HG03025 (cell line): ENCODE results near the gene RCAN3.
"Not testable (repeated sequence)": the region's sequence is repeated elsewhere in the genome, so short reads cannot be mapped to it uniquely, and the experiment has no call there.

ENCODE experiments used
- ATAC-seq: cut with Tn5 transposase; IDR thresholded peaks from one replicate; pipeline ENCODE4 v1.9.1; 2021; ENCODE audit warnings: mild to moderate bottlenecking, moderate library complexity; ENCODE audit not compliant: unreplicated experiment, low FRiP score

Gene RCAN3

GRCh38 chr1:24502709-24503058 is at the start of gene RCAN3:
RCAN3 (plus strand) TSS chr1:24502836; CDS start chr1:24514373, 11,537 bp downstream.
- ATAC-seq: no peak

GRCh38 chr1:24452922-24453485 is 49.6 kb upstream of the RCAN3 start:
- ATAC-seq: no peak

GRCh38 chr1:24454673-24455072 is 48.0 kb upstream of the RCAN3 start:
- ATAC-seq: no peak

GRCh38 chr1:24455272-24455671 is 47.4 kb upstream of the RCAN3 start:
- no peak for ATAC-seq

- ATAC-seq: no peak
These were observed 44.8 kb upstream of the RCAN3 start for GRCh38 chr1:24457866-24458265.

- no peak for ATAC-seq
These were observed 42.9 kb upstream of the RCAN3 start for GRCh38 chr1:24459551-24460266.

GRCh38 chr1:24462128-24462527 is 40.5 kb upstream of the RCAN3 start:
- ATAC-seq: not testable (repeated sequence)

GRCh38 chr1:24463776-24464735 is 38.6 kb upstream of the RCAN3 start:
- ATAC-seq: no peak

GRCh38 chr1:24465099-24465498 is 37.5 kb upstream of the RCAN3 start:
- no peak for ATAC-seq

- no peak for ATAC-seq
These were observed 37.0 kb upstream of the RCAN3 start for GRCh38 chr1:24465638-24466037.

GRCh38 chr1:24468685-24469316 is 33.8 kb upstream of the RCAN3 start:
- no peak for ATAC-seq

GRCh38 chr1:24470592-24470991 is 32.0 kb upstream of the RCAN3 start:
- ATAC-seq: no peak

GRCh38 chr1:24472527-24473251 is 29.9 kb upstream of the RCAN3 start:
- no peak for ATAC-seq

GRCh38 chr1:24474193-24474592 is 28.4 kb upstream of the RCAN3 start:
- ATAC-seq: no peak

- no peak for ATAC-seq
These were observed 26.9 kb upstream of the RCAN3 start for GRCh38 chr1:24475700-24476099.

GRCh38 chr1:24476571-24476970 is 26.1 kb upstream of the RCAN3 start:
- ATAC-seq: no peak

GRCh38 chr1:24477309-24477708 is 25.3 kb upstream of the RCAN3 start:
- no peak for ATAC-seq

GRCh38 chr1:24481101-24481500 is 21.5 kb upstream of the RCAN3 start:
- ATAC-seq: no peak

GRCh38 chr1:24481843-24482610 is 20.6 kb upstream of the RCAN3 start:
- no peak for ATAC-seq
